Hepatocyte (in vitro differentiated cells): Measurements from ENCODE around the gene ADGRE2. TPM values are rescaled to one million over a fixed set of nuclear protein-coding genes. Genes with fewer than 3 reads are reported as not detected.

Source experiments
- DNase-seq: peaks from one replicate; pipeline ENCODE4 v3.0.0-alpha.2; 2016; ENCODE audit warnings: low spot score
- H2AFZ ChIP-seq: fragments of 200-600 bp; sonication (generic); 2 replicates; pipeline ENCODE4 v1.6.0; 2016; ENCODE audit warnings: antibody characterized with exemption, mild to moderate bottlenecking
- H3K27ac ChIP-seq: fragments of 200-600 bp; sonication (generic); 2 replicates; pipeline ENCODE4 v1.5.1; 2016; ENCODE audit warnings: mild to moderate bottlenecking
- H3K27me3 ChIP-seq: fragments of 200-600 bp; sonication (generic); 2 replicates; pipeline ENCODE4 v1.6.1; 2016
- H3K36me3 ChIP-seq: fragments of 200-600 bp; sonication (generic); replicated peaks from 2 replicates; pipeline ENCODE4 v1.5.1; 2016; ENCODE audit warnings: low read depth; ENCODE audit not compliant: insufficient read depth
- H3K4me1 ChIP-seq: fragments of 200-600 bp; sonication (generic); 2 replicates; pipeline ENCODE4 v1.5.1; 2016; ENCODE audit warnings: mild to moderate bottlenecking, moderate library complexity; ENCODE audit not compliant: insufficient read depth
- H3K4me2 ChIP-seq: fragments of 200-600 bp; sonication (generic); 2 replicates; pipeline ENCODE4 v1.6.0; 2016
- H3K4me3 ChIP-seq: fragments of 200-600 bp; sonication (generic); 2 replicates; pipeline ENCODE4 v1.5.1; 2016; ENCODE audit warnings: mild to moderate bottlenecking
- H3K79me2 ChIP-seq: fragments of 200-600 bp; sonication (generic); 2 replicates; pipeline ENCODE4 v1.6.0; 2017; ENCODE audit warnings: mild to moderate bottlenecking
- H3K9me2 ChIP-seq: fragments of 200-600 bp; sonication (generic); replicated peaks from 2 replicates; pipeline ENCODE4 v1.6.0; 2017; ENCODE audit warnings: mild to moderate bottlenecking; ENCODE audit not compliant: insufficient read depth
- H3K9me3 ChIP-seq: fragments of 200-600 bp; sonication (generic); 2 replicates; pipeline ENCODE4 v1.5.1; 2016; ENCODE audit warnings: low read depth, mild to moderate bottlenecking
- H4K20me1 ChIP-seq: fragments of 200-600 bp; sonication (generic); 2 replicates; pipeline ENCODE4 v1.6.0; 2016; ENCODE audit warnings: mild to moderate bottlenecking; ENCODE audit not compliant: insufficient read depth, poor library complexity, severe bottlenecking
- EZH2 ChIP-seq: fragments of 200-600 bp; sonication (generic); IDR thresholded peaks from 2 replicates; pipeline ENCODE4 v1.6.1; 2016; ENCODE audit warnings: antibody characterized with exemption, mild to moderate bottlenecking, borderline replicate concordance
- EZH2phosphoT487 ChIP-seq: fragments of 200-600 bp; sonication (generic); IDR thresholded peaks from one replicate; pipeline ENCODE4 v1.6.1; 2018; ENCODE audit warnings: antibody characterized with exemption, mild to moderate bottlenecking, low read depth, moderate library complexity; ENCODE audit not compliant: unreplicated experiment, severe bottlenecking
- WGBS: methylation state at CpG from one replicate; pipeline ENCODE4 v1.1.6; 2016; ENCODE audit warnings: low lambda C conversion rate; ENCODE audit errors: missing lambda C conversion rate; 5-methylcytosine and 5-hydroxymethylcytosine counted together
- polyA plus RNA-seq: library from polyadenylated mRNA; unstranded; fragments of >200 nt; fragmentation: Nextera tagmentation; extraction: Ambion mirVana; gene quantifications from 2 replicates; pipeline ENCODE4 v1.2.1, GENCODE V29; 2016
- total RNA-seq: library from RNA; depleted of rRNA; stranded (reverse); fragments of >200 nt; gene quantifications from 2 replicates; pipeline ENCODE4 v1.2.3, GENCODE V29; 2014
- TF ChIP-seq, protein P1 (sequence below): fragments of 200-600 bp; sonication (generic); IDR thresholded peaks from 2 replicates; pipeline ENCODE4 v1.5.1; 2016; ENCODE audit warnings: antibody characterized with exemption, mild to moderate bottlenecking; ENCODE audit not compliant: poor library complexity

Gene ADGRE2
- total and polyA plus RNA-seq, 2 experiments from 2014 or later, result 0.57 to 2.1 TPM

DNA sequence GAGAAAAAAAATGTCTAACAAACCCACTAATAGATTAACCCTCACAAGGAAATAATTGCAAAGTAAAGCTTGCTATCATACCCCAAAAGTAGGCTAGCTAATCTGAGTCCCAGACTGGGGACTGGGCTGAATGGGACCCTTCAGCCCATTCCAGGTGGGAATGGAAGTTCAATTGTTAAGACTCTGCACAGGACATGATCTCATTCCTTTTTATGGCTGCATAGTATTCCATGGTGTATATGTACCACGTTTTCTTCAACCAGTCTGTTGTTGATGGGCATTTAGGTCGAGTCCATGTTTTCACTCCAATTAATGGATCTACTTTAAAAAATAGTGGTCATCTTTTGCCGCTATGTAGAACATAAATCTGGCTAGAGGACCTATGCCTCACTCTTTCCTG is 38.7 kb upstream of the ADGRE2 start:
- no peak for DNase-seq
- TF ChIP-seq, protein P1, sequence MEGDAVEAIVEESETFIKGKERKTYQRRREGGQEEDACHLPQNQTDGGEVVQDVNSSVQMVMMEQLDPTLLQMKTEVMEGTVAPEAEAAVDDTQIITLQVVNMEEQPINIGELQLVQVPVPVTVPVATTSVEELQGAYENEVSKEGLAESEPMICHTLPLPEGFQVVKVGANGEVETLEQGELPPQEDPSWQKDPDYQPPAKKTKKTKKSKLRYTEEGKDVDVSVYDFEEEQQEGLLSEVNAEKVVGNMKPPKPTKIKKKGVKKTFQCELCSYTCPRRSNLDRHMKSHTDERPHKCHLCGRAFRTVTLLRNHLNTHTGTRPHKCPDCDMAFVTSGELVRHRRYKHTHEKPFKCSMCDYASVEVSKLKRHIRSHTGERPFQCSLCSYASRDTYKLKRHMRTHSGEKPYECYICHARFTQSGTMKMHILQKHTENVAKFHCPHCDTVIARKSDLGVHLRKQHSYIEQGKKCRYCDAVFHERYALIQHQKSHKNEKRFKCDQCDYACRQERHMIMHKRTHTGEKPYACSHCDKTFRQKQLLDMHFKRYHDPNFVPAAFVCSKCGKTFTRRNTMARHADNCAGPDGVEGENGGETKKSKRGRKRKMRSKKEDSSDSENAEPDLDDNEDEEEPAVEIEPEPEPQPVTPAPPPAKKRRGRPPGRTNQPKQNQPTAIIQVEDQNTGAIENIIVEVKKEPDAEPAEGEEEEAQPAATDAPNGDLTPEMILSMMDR, result no peak
- no peak for TF ChIP-seq EZH2phosphoT487
- no peak for TF ChIP-seq EZH2
- no peaks in the 10 kb centered on the region for H3K9me2 ChIP-seq
- H3K79me2 ChIP-seq, result no peaks in the 10 kb centered on the region
- no peaks in the 10 kb centered on the region for H3K36me3 ChIP-seq
- no peak overlapping the region for H3K27ac ChIP-seq
- H4K20me1 ChIP-seq, result no peaks in the 10 kb centered on the region
- no peaks in the 10 kb centered on the region for H3K4me1 ChIP-seq
- WGBS, result 47% methylated on average over 3 of the region's 3 CpGs
- H3K9me3 ChIP-seq, result no peaks in the 10 kb centered on the region
- H2AFZ ChIP-seq, result no peak overlapping the region
- H3K27me3 ChIP-seq, result no peaks in the 10 kb centered on the region
- no peak overlapping the region for H3K4me3 ChIP-seq
- no peak overlapping the region for H3K4me2 ChIP-seq

DNA sequence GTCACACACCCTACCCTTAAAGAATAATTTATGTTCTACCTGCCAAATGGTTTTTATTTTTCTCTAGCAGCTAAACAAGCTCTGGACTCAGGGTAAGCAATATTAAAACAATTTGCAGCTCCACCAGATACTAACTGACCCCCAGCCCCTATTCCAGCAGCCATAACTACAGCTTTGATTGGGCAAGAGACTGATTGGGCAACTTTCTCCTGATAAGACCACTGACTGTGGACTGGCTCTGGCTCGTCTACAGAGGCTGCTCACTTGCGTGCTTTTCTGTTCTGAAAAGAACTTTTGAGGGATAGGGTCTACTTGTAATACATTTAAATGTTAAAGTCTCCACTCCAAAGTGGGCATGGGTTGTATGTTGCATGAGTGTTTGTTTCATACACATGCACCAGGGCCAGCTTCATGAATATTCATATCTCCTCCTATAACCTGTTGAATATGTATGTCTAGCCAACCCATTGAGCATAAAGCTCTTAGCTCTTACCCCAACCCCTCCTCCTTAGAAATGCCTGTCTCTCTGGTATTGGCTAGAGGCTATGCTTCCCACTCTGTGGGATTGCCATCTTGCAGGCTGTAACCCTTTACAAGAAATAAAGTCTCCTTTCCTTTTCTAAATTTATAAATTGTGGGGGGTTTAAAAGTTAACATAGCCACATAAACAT is 36.8 kb upstream of the ADGRE2 start:
- no peaks in the 10 kb centered on the region for H3K79me2 ChIP-seq
- H3K9me3 ChIP-seq, result no peaks in the 10 kb centered on the region
- no peaks in the 10 kb centered on the region for H3K9me2 ChIP-seq
- DNase-seq, result no peak
- H3K27me3 ChIP-seq, result no peaks in the 10 kb centered on the region
- H3K36me3 ChIP-seq, result no peaks in the 10 kb centered on the region
- TF ChIP-seq, protein P1, result no peak
- TF ChIP-seq EZH2phosphoT487, result no peak
- TF ChIP-seq EZH2, result no peak
- H2AFZ ChIP-seq, result no peak overlapping the region
- H3K4me2 ChIP-seq, result no peak overlapping the region
- H3K4me3 ChIP-seq, result no peak overlapping the region
- H4K20me1 ChIP-seq, result no peaks in the 10 kb centered on the region
- H3K4me1 ChIP-seq, result no peaks in the 10 kb centered on the region
- WGBS, result 59% methylated on average over 2 of the region's 2 CpGs
- H3K27ac ChIP-seq, result no peak overlapping the region

DNA sequence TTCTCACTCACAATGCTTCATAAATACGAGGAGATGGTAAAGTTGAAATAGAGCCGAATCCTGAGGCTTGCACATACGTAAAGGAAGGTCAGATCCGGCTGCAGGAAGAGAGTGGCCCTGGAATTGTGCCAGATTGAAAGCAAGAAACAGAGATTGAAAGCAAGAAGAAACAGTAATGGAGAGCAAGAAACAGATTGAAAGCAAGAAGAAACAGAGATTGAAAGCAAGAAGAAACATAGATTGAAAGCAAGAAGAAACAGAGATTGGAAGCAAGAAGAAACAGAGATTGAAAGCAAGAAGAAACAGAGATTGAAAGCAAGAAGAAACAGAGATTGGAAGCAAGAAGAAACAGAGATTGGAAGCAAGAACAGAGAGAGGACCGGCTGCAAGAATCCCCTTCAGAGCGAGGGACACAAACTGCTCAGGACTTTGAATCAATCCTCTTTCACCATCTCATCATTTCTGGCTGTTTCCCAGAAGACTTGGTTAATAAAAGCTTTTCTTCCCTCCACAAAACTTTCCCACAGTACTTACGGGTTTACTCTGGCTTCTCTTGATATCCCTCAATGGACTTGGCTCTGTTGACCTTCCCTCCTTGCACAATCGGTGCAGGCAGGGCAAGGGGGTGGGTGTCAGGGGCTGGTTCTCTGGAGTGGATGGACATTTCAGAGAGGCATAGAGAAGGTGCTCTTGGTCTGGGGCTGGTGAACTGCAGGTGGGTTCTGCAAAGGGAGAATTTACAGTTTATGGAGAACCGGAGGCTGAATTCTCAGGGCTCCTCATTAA is 31.1 kb upstream of the ADGRE2 start:
- Histone ChIP-seq H3K79me2 (no peaks in the 10 kb centered on the region), H3K4me3 (no peak overlapping the region), H3K9me3 (no peaks in the 10 kb centered on the region), H3K36me3 (no peaks in the 10 kb centered on the region), H2AFZ (no peak overlapping the region), H3K27me3 (no peaks in the 10 kb centered on the region), H3K27ac (no peak overlapping the region), H3K4me2 (no peak overlapping the region), H3K9me2 (no peaks in the 10 kb centered on the region), H4K20me1 (no peaks in the 10 kb centered on the region), H3K4me1 (no peaks in the 10 kb centered on the region)
- TF ChIP-seq EZH2 (no peak), EZH2phosphoT487 (no peak)
- TF ChIP-seq, protein P1, result no peak
- no peak for DNase-seq
- 71% methylated on average over 9 of the region's 9 CpGs for WGBS
